ENCODE results near the gene CCDC14.

DNA sequence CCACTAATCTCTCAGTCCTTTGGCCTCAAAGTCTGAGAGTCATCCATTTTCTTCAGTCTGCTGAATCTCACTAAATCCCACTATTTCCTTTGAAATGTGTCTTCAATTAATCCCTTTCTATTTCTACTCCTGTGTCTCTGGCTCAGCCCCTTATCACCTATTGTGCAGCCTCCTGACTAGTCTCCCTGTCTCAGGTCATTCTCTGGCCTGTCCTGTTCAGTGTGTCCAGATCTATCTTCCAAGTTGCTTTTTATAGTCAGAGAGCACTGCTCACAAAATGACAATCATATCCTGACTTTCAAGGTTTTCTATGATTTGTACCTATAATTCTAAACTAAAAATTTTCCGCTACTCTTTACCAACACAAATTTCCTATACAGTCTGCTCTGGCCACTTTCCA, 23.3 kb upstream of the CCDC14 start:
- TF ChIP-seq, protein P1, sequence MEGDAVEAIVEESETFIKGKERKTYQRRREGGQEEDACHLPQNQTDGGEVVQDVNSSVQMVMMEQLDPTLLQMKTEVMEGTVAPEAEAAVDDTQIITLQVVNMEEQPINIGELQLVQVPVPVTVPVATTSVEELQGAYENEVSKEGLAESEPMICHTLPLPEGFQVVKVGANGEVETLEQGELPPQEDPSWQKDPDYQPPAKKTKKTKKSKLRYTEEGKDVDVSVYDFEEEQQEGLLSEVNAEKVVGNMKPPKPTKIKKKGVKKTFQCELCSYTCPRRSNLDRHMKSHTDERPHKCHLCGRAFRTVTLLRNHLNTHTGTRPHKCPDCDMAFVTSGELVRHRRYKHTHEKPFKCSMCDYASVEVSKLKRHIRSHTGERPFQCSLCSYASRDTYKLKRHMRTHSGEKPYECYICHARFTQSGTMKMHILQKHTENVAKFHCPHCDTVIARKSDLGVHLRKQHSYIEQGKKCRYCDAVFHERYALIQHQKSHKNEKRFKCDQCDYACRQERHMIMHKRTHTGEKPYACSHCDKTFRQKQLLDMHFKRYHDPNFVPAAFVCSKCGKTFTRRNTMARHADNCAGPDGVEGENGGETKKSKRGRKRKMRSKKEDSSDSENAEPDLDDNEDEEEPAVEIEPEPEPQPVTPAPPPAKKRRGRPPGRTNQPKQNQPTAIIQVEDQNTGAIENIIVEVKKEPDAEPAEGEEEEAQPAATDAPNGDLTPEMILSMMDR (IDR thresholded peaks at IDR 0.05; ENCODE audit: insufficient read depth, low read length) = no peak
- TF ChIP-seq GABPA (IDR thresholded peaks at IDR 0.05; ENCODE audit: low read depth) (no peak), POLR2AphosphoS5 (IDR thresholded peaks at IDR 0.05; ENCODE audit: low read depth) (no peak), SPI1 (IDR thresholded peaks at IDR 0.05; ENCODE audit: borderline replicate concordance, low read depth) (no peak)
- TF ChIP-seq, protein P2, sequence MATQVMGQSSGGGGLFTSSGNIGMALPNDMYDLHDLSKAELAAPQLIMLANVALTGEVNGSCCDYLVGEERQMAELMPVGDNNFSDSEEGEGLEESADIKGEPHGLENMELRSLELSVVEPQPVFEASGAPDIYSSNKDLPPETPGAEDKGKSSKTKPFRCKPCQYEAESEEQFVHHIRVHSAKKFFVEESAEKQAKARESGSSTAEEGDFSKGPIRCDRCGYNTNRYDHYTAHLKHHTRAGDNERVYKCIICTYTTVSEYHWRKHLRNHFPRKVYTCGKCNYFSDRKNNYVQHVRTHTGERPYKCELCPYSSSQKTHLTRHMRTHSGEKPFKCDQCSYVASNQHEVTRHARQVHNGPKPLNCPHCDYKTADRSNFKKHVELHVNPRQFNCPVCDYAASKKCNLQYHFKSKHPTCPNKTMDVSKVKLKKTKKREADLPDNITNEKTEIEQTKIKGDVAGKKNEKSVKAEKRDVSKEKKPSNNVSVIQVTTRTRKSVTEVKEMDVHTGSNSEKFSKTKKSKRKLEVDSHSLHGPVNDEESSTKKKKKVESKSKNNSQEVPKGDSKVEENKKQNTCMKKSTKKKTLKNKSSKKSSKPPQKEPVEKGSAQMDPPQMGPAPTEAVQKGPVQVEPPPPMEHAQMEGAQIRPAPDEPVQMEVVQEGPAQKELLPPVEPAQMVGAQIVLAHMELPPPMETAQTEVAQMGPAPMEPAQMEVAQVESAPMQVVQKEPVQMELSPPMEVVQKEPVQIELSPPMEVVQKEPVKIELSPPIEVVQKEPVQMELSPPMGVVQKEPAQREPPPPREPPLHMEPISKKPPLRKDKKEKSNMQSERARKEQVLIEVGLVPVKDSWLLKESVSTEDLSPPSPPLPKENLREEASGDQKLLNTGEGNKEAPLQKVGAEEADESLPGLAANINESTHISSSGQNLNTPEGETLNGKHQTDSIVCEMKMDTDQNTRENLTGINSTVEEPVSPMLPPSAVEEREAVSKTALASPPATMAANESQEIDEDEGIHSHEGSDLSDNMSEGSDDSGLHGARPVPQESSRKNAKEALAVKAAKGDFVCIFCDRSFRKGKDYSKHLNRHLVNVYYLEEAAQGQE (IDR thresholded peaks at IDR 0.05; ENCODE audit: insufficient replicate concordance, low read depth) = no peak
